Ishikawa (cell line): ENCODE data around the gene KRTAP10-5.
A peak's percentile ranks its signal among the peaks of the same experiment; 100 is the strongest.

Experiments
- CEBPB ChIP-seq: IDR thresholded peaks from 2 replicates; pipeline ENCODE4 v1.6.1; 2012
- CREB1 ChIP-seq: IDR thresholded peaks from 2 replicates; pipeline ENCODE4 v1.6.1; 2012; ENCODE audit warnings: low read depth
- EGR1 ChIP-seq: IDR thresholded peaks from 2 replicates; pipeline ENCODE4 v1.6.1; 2012
- EP300 ChIP-seq: IDR thresholded peaks from 2 replicates; pipeline ENCODE4 v1.6.1; 2012; ENCODE audit warnings: borderline replicate concordance
- FOXM1 ChIP-seq: IDR thresholded peaks from 2 replicates; pipeline ENCODE4 v1.6.1; 2012; ENCODE audit warnings: low read depth, borderline replicate concordance
- NFIC ChIP-seq: IDR thresholded peaks from 2 replicates; pipeline ENCODE4 v1.6.1; 2012
- RAD21 ChIP-seq: IDR thresholded peaks from 2 replicates; pipeline ENCODE4 v1.6.1; 2012; ENCODE audit warnings: low read depth
- TAF1 ChIP-seq: IDR thresholded peaks from 2 replicates; pipeline ENCODE4 v1.6.1; 2012; ENCODE audit warnings: low read depth, mild to moderate bottlenecking
- TCF12 ChIP-seq: IDR thresholded peaks from 2 replicates; pipeline ENCODE4 v1.6.1; 2012; ENCODE audit warnings: low read depth
- TEAD4 ChIP-seq: IDR thresholded peaks from 2 replicates; pipeline ENCODE4 v1.6.1; 2012
- YY1 ChIP-seq: IDR thresholded peaks from 2 replicates; pipeline ENCODE4 v1.6.1; 2012; ENCODE audit warnings: low read depth
- ZBTB7A ChIP-seq: IDR thresholded peaks from 2 replicates; pipeline ENCODE4 v1.6.1; 2012; ENCODE audit warnings: low read depth
- TF ChIP-seq, protein P1 (sequence below): IDR thresholded peaks from 2 replicates; pipeline ENCODE4 v1.6.1; 2012
- TF ChIP-seq, protein P2 (sequence below): IDR thresholded peaks from 2 replicates; pipeline ENCODE4 v1.6.1; 2012
- TF ChIP-seq, protein P3 (sequence below): IDR thresholded peaks from 2 replicates; pipeline ENCODE4 v1.6.1; 2012; ENCODE audit warnings: low read depth, mild to moderate bottlenecking

The KRTAP10-5 gene

DNA sequence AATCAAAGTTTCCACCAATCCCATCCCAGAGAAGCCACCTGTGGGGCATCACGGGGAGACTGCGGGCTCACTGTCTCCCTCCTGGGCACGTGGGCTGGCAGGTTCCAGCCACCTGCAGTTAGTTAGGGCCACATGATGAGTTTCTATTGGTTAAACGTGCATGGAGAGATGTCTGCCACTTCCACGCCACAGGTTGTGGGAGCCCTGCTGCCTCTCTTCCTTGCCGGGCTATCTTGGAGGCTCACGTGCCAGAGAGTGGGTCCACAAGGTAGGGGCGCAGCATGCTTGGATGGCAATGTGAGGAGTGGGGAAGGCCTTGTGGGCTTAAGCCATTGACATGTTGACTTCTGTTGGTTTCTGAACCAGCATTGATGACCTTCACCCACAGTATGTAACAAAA lies 23.5 kb upstream of the KRTAP10-5 start:
- TF ChIP-seq EGR1 (no peak), RAD21 (no peak), EP300 (no peak), NFIC (no peak), TAF1 (no peak), FOXM1 (no peak), TCF12 (no peak), ZBTB7A (no peak)
- TF ChIP-seq, protein P1, sequence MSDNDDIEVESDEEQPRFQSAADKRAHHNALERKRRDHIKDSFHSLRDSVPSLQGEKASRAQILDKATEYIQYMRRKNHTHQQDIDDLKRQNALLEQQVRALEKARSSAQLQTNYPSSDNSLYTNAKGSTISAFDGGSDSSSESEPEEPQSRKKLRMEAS: no peak
- TF ChIP-seq, protein P2, sequence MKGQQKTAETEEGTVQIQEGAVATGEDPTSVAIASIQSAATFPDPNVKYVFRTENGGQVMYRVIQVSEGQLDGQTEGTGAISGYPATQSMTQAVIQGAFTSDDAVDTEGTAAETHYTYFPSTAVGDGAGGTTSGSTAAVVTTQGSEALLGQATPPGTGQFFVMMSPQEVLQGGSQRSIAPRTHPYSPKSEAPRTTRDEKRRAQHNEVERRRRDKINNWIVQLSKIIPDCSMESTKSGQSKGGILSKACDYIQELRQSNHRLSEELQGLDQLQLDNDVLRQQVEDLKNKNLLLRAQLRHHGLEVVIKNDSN: no peak

DNA sequence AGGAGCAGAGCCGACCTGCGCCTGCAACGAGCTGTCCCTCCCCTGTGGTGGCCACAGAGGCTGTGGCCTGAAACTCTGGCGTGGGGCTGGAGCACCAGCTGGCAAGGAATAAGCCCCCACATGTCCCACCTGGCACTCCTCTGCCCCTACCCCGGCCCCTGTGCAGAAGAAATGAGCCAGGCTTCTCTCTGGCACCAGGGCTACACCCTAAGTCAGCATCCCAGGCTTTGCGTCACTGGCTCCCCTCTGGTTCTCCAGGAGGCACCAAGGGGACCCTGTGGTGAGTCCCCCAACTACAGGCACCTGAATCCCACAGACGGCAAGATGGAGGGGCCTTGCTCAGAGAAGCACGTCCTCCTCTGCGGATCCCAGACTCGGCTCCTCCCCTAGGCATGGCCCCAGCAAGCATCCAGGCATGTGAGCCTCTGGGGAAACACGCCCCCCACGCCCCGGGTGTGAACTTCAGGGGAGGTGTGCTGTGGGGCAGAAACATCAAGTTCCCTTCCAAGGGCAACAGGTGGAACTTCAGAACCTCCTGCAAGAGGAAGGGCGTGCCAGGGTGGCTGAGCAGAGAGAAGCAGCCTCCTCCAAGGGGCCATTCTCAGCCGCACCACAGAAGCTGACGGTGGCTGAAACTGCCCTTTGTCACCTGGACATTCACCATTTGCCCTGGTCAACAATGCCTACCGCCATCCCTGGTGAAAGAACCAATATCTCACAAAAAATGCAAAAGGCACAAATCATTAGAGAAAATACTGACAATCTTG lies 22.9 kb upstream of the KRTAP10-5 start:
- TF ChIP-seq CEBPB: no peak

DNA sequence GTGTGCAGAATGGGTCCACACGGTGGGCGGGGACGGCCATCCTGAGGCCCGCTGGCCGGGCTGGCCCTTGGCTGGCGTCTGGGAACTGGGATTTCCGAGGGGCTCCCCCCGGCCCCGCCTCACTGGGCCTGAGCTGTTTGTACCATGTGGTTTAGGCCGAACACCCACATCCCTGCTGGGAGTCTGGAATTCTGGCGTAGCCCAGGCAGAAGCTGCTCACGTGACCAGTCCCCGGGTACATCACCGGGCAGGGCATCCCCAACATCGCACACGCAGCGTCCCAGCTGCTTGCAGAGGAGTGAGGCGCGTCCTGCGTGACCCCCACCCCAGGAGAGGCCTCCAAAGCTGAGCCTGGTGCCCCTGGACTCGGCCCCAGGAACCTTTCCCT lies 22.1 kb upstream of the KRTAP10-5 start:
- no peak for TF ChIP-seq RAD21
- TF ChIP-seq, protein P2: peak; percentile 52; the same call in 1 of the 2 replicates

DNA sequence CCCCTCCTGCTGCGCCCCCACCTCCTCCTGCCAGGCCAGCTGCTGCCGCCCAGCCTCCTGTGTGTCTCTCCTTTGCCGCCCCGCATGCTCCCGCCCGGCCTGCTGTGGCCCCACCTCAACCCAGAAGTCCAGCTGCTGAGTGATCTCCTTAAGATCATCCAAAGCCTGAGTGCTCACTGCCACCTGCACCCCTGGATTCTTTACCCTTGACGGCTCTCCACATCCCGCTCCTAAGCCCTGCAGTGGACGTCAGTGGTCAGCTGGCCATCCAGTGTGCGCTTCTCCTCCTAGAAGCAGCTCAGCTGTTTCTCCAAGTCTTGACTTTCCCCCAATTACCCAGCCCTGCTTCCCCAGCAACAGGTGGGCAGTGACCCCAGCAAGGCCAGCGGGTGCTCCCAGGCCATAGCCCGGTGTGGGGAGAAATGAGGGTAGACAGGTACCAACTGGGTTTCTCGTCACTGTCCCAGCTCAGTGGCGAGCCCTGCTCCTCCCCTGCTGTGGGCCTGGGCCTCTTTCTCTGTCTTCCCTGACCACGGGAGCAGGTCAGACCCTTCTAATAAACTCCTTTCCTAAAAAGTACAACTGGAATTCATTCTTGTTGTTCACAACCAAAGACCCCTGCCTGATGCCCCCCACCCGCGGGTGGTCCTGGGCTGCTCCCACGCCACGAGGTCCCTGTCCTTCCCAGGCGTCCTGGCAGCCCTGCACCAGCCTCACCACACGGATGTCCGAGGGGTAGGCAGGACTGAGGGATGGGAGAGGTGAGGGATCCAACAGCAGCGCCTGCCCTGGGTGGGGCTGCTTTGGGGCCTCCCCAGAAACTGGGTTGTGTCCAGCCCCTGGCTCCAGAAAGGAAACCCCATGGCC lies 21.4 kb upstream of the KRTAP10-5 start:
- no peak for TF ChIP-seq EP300
- TF ChIP-seq CREB1: no peak
- TF ChIP-seq, protein P2: no peak
- no peak for TF ChIP-seq EGR1
- TF ChIP-seq TAF1: no peak
- TF ChIP-seq RAD21: no peak
- no peak for TF ChIP-seq CEBPB
- no peak for TF ChIP-seq FOXM1
- TF ChIP-seq YY1: no peak
- no peak for TF ChIP-seq TCF12
- TF ChIP-seq NFIC: no peak
- TF ChIP-seq, protein P1: no peak
- TF ChIP-seq, protein P3, sequence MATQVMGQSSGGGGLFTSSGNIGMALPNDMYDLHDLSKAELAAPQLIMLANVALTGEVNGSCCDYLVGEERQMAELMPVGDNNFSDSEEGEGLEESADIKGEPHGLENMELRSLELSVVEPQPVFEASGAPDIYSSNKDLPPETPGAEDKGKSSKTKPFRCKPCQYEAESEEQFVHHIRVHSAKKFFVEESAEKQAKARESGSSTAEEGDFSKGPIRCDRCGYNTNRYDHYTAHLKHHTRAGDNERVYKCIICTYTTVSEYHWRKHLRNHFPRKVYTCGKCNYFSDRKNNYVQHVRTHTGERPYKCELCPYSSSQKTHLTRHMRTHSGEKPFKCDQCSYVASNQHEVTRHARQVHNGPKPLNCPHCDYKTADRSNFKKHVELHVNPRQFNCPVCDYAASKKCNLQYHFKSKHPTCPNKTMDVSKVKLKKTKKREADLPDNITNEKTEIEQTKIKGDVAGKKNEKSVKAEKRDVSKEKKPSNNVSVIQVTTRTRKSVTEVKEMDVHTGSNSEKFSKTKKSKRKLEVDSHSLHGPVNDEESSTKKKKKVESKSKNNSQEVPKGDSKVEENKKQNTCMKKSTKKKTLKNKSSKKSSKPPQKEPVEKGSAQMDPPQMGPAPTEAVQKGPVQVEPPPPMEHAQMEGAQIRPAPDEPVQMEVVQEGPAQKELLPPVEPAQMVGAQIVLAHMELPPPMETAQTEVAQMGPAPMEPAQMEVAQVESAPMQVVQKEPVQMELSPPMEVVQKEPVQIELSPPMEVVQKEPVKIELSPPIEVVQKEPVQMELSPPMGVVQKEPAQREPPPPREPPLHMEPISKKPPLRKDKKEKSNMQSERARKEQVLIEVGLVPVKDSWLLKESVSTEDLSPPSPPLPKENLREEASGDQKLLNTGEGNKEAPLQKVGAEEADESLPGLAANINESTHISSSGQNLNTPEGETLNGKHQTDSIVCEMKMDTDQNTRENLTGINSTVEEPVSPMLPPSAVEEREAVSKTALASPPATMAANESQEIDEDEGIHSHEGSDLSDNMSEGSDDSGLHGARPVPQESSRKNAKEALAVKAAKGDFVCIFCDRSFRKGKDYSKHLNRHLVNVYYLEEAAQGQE: no peak
- no peak for TF ChIP-seq ZBTB7A
- TF ChIP-seq TEAD4: no peak

DNA sequence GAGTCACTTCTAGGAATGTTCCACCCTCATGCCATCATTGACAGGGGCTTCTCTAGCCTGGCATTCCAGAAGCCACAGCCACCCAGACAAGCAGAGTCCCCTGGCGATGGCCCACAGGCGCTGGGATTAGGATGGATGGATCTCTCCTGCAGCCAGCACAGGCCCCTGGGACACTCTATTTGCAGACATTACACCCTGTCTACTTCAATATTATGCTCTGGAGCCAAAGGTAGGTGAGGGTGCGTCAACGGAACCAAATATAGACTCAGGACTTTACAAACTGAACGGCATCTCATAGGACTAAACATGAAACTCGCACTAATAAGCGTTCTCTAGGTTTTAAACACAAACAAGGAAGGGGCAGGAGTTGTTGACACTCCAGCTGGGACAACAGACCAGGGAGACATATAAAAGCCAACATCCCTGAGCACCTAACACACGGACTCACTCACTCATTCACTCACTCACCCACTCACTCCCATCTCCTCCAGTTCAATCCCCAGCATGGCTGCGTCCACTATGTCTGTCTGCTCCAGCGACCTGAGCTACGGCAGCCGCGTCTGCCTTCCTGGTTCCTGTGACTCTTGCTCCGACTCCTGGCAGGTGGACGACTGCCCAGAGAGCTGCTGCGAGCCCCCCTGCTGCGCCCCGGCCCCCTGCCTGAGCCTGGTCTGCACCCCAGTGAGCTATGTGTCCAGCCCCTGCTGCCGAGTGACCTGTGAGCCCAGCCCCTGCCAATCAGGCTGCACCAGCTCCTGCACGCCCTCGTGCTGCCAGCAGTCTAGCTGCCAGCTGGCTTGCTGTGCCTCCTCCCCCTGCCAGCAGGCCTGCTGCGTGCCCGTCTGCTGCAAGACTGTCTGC lies 19.9 kb upstream of the KRTAP10-5 start, which contains the start of gene KRTAP10-7:
Gene KRTAP10-7 (plus strand): TSS at position 480 of the 861 bp plus-strand sequence. CDS start 25 bp downstream, at position 505.
- TF ChIP-seq NFIC: peak; percentile 56; the same call in 1 of the 2 replicates

DNA sequence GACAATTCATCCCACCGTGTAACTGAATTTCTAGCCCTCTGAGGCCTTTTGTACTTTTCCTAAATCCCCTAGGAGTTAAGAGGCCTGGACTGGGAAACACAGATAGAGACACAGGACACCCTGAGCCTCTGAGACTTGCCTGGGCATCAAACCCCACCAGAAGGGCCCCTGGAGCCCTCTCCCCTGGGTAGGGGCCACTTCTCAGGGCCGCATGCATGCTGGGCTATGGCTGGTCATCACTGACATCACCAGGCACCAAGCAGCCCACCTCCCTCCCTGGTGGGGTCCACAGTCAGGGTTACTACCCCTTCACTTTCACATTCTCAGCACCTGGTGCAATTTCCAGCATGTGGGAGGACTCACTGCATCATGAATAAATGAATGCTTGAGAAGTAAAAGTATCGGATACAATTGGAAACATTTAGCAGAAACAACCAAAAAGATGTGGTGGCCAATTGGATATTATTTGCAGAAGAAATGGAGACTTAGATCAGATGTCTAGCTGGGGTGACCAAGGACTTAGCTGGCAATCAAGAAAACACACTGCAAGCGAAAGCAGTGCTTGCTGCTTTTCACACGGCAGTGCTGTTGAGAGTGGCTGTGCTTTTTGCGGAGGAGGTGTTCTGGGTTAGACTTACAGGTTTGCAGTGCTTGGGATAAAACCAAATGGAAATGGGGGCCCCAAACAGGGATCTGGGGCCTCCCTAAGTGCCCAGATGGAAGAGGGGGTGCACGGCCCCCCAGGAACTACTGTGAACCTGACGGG lies 19.0 kb upstream of the KRTAP10-5 start:
- TF ChIP-seq CREB1 (no peak), NFIC (no peak), TAF1 (no peak), TEAD4 (no peak), EP300 (no peak), EGR1 (no peak), CEBPB (no peak), ZBTB7A (no peak), TCF12 (no peak), YY1 (no peak), FOXM1 (no peak), RAD21 (no peak)
- TF ChIP-seq, protein P2: no peak
- TF ChIP-seq, protein P3: no peak
- TF ChIP-seq, protein P1: no peak
